Spinal cord (tissue), 10 donors: ENCODE results near the gene CFP. TPM values are rescaled to one million over a fixed set of nuclear protein-coding genes. Genes with fewer than 3 reads are reported as not detected.

Source experiments
- DNase-seq, 6 donors: peaks; one replicate each; pipeline versions ENCODE4 v3.0.0 to v3.0.0-alpha.2; 2013 to 2015; ENCODE audit warnings: low spot score in 6 of 6, low read depth in 4 of 6
- H3K27ac ChIP-seq: one replicate; pipeline ENCODE4 v1.5.1; 2013; ENCODE audit warnings: low read depth, low read length, control low read depth
- H3K27me3 ChIP-seq: one replicate; pipeline ENCODE4 v1.6.1; 2013; ENCODE audit warnings: low read length; ENCODE audit not compliant: control insufficient read depth, insufficient read depth
- H3K36me3 ChIP-seq: one replicate; pipeline ENCODE4 v1.6.1; 2013; ENCODE audit warnings: low read length; ENCODE audit not compliant: control insufficient read depth, insufficient read depth
- H3K4me1 ChIP-seq: one replicate; pipeline ENCODE4 v1.6.1; 2013; ENCODE audit warnings: low read length; ENCODE audit not compliant: control insufficient read depth, insufficient read depth
- H3K4me3 ChIP-seq: one replicate; pipeline ENCODE4 v1.5.1; 2013; ENCODE audit warnings: low read depth, low read length, control low read depth
- H3K9me3 ChIP-seq: one replicate; pipeline ENCODE4 v1.6.1; 2013; ENCODE audit warnings: low read length; ENCODE audit not compliant: control insufficient read depth, insufficient read depth
- WGBS: methylation state at CpG from one replicate; pipeline ENCODE4 v1.1.5; 2013; ENCODE audit warnings: missing lambda C conversion rate; ENCODE audit not compliant: insufficient coverage; 5-methylcytosine and 5-hydroxymethylcytosine counted together
- polyA plus RNA-seq, 2 donors: library from polyadenylated mRNA; unstranded; fragments of 120-200 nt; gene quantifications; one replicate each; pipeline ENCODE4 v1.2.1, GENCODE V29; 2013; ENCODE audit not compliant: insufficient read length in 2 of 2
- total RNA-seq, 2 donors: library from RNA; depleted of rRNA in 1 of 2; stranded (reverse); fragments of 120-200 nt in 1 of 2; fragments of >200 nt in 1 of 2; gene quantifications; one replicate each; pipeline versions ENCODE4 v1.2.3 to v1.2.4, GENCODE V29; 2013 to 2014
- donor health status: healthy.

The CFP gene
- total and polyA plus RNA-seq, 4 donors: 2.9 to 6.2 (median 3.6) TPM

DNA sequence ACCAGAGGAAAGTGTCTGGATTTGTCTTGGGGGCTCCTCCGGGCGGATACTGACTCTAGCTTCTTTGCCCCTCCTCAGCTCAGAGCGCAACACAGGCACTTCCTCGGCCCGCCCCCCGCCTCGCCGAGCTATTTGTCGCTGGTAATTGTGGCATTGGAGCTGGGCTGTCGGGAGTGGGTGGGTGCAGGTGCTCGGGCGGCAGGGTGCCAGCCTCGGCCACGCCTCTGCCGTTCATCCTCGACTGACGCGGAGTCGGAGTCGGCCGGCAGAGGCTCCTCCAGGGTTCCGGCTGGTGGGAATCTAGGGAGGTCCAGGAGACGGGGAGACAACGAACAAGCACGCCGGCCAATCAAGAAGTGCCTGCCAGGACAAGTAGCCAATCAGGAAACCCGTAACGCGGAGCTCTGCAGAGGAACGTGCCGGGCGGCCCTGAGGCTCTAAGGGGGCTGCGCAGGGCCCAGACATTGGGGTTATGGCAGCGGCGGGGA lies 6.1 kb downstream of the CFP start:
- WGBS: 23% methylated on average over 33 of the region's 35 CpGs
- H3K4me1 ChIP-seq: peaks cover 13% of the 10 kb centered on the region
- H3K9me3 ChIP-seq: no peaks in the 10 kb centered on the region
- H3K36me3 ChIP-seq: peaks cover 23% of the 10 kb centered on the region
- peak; percentile 57 to 96 (median 73) for DNase-seq
- H3K27ac ChIP-seq: peak overlapping the region; percentile 61
- H3K4me3 ChIP-seq: peak overlapping the region; percentile 44
- H3K27me3 ChIP-seq: no peaks in the 10 kb centered on the region

DNA sequence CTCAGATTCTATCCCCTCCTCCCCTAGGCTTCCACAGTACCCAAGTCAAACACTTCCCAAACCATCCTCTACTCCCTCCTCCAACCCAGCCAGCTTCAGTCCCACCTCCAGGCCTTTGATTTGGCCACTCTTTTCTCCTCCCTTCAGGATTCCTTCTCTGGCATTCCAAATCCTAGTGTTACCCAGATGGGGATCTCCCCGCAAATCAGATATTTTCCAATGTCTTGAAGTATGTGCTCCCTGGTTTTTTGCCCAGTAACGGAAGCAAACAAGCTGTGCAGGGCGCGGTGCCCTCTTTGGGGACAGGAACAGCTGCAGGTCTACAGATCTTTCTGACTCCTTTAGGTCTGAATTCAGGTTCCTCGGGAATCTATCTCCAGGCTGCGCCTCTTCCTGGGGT lies 7.9 kb downstream of the CFP start:
- 79% methylated on average over 6 of the region's 6 CpGs for WGBS
- Histone ChIP-seq H3K4me1 (peaks cover 13% of the 10 kb centered on the region), H3K27ac (no peak overlapping the region), H3K9me3 (no peaks in the 10 kb centered on the region), H3K4me3 (no peak overlapping the region), H3K27me3 (no peaks in the 10 kb centered on the region), H3K36me3 (peaks cover 11% of the 10 kb centered on the region)
- no peak for DNase-seq

DNA sequence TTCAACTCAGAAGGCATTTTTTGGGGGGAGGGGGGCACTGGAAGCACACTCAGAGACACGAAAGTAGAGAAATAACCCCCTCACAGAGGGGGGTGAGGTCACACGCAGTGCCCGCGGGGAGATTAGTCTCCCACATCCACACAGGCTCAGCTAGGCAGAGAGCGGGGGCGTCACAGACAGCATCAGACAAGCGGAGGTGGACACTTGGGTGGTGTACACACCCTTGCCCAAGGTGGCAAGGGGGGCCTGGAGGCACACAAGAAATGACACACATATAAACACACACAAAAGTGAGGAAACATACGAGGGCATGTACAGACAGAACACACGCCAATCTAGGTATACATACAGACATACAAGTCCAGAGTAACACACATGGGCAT lies 9.4 kb downstream of the CFP start:
- 58% methylated on average over 6 of the region's 9 CpGs for WGBS
- Histone ChIP-seq H3K4me3 (no peak overlapping the region), H3K9me3 (no peaks in the 10 kb centered on the region), H3K27ac (no peak overlapping the region), H3K27me3 (no peaks in the 10 kb centered on the region), H3K36me3 (no peaks in the 10 kb centered on the region), H3K4me1 (peaks cover 13% of the 10 kb centered on the region)
- DNase-seq: no peak

DNA sequence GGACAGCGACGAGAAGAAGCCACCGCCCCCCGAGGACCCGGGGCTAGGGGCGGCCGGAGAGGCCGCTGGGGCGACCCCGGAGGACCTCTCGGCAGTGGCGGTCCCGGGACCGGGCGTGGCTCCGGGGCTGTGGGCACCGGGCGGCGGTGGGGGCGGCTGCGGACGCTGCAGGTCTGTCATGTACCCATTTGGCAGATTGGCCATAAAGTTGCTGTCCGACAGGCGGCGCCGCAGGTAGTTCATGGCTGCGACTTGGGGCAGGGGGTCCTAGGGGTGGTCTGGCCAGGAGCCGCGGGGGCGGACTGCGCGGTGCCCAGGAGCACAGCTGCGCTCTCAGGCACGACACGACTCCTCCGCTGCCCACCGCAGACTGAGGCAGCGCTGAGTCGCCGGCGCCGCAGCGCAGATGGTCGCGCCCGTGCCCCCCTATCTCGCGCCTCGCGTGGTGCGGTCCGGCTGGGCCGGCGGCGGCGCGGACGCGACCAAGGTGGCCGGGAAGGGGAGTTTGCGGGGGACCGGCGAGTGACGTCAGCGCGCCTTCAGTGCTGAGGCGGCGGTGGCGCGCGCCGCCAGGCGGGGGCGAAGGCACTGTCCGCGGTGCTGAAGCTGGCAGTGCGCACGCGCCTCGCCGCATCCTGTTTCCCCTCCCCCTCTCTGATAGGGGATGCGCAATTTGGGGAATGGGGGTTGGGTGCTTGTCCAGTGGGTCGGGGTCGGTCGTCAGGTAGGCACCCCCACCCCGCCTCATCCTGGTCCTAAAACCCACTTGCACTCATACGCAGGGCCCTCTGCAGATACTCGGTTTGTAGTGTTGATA lies 10.0 kb downstream of the CFP start, which contains the start of gene SYN1:
SYN1 (minus strand) TSS at position 372 of the 817 bp plus-strand sequence; CDS start at position 243, 129 bp downstream.
- H3K4me1 ChIP-seq: peaks cover 13% of the 10 kb centered on the region
- H3K4me3 ChIP-seq: peak within 1 kb of the TSS; percentile 42
- DNase-seq: peak; percentile 44 to 95 (median 67)
- H3K36me3 ChIP-seq: no peaks in the 10 kb centered on the region
- H3K27ac ChIP-seq: no peak within 1 kb of the TSS
- 28% methylated on average over 81 of the region's 88 CpGs for WGBS
- no peaks in the 10 kb centered on the region for H3K9me3 ChIP-seq
- H3K27me3 ChIP-seq: no peaks in the 10 kb centered on the region

DNA sequence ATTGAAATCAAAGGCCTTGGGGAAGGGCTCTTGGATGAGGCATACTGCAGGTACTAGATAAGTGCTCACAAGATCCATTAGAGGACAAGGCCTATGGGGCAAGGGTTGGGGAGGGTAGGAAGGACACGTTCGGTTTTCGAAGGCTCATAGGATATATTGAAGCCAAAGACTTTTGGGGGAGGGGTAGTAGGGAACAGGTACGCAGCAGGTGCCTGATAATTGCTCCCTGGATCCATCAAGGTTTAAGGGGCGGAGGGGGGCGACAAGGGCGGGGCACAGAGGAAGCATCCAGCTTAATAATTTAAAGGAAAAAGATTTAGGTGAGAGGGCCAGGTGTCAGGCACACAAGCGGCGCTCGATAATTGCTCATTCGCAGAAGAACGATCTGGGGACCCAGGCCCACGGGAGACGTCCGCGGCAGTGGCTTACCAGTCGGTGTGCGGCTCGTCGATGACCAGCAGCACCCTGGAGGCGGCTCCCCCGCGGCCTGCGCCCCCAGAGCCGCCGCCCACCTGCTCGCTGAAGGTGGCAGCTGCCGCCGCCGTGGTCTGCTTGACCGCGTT lies 10.7 kb downstream of the CFP start:
- H3K27ac ChIP-seq: no peak overlapping the region
- peak overlapping the region; percentile 42 for H3K4me3 ChIP-seq
- H3K9me3 ChIP-seq: no peaks in the 10 kb centered on the region
- no peaks in the 10 kb centered on the region for H3K27me3 ChIP-seq
- H3K4me1 ChIP-seq: peaks cover 10% of the 10 kb centered on the region
- 40% methylated on average over 32 of the region's 32 CpGs for WGBS
- DNase-seq: no peak
- peaks cover 2% of the 10 kb centered on the region for H3K36me3 ChIP-seq

DNA sequence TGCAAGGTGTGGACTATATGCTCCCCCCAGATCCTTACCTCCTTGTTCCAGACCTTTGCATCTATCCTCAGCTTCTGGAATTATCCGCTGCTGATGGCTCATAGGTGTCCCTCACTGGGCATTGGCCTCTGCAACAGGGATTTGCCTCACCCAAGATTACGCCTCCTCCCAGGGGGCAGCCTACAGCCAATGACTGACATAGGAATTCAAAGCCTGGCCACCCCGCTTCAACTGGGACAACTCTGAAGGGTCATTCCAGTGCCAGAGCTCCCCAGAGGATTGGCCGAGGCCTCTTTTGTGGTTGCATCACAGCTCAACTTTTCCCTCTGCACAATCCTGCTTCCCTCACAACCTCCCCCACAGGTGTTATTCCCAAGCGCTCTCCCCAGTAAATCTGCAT lies 15.1 kb downstream of the CFP start:
- peaks cover 8% of the 10 kb centered on the region for H3K36me3 ChIP-seq
- H3K4me3 ChIP-seq: no peak overlapping the region
- H3K9me3 ChIP-seq: no peaks in the 10 kb centered on the region
- H3K27ac ChIP-seq: no peak overlapping the region
- H3K4me1 ChIP-seq: peaks cover 3% of the 10 kb centered on the region
- WGBS: 91% methylated on average over 5 of the region's 5 CpGs
- DNase-seq: no peak
- H3K27me3 ChIP-seq: no peaks in the 10 kb centered on the region

DNA sequence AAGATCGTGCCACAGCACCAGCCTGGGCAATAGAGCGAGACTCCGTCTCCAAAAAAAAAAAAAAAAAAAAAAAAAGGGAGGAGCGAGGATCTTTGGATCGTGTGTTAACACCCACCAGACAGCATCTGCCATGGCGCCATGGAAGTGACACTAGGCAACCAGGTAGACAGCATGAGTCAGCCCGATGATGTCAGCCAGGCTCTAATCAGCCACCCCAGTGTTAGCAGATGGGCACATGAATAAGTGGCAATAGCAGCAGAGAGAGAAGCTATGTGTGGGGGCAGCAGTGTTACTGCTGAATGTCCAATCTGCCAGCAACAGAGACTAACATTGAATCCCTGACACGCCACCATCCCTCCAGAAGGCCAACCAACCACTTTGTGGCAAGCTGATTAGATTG lies 16.6 kb downstream of the CFP start:
- WGBS: 79% methylated on average over 7 of the region's 8 CpGs
- H3K27me3 ChIP-seq: no peaks in the 10 kb centered on the region
- H3K27ac ChIP-seq: no peak overlapping the region
- no peaks in the 10 kb centered on the region for H3K4me1 ChIP-seq
- no peak for DNase-seq
- H3K9me3 ChIP-seq: no peaks in the 10 kb centered on the region
- peaks cover 9% of the 10 kb centered on the region for H3K36me3 ChIP-seq
- no peak overlapping the region for H3K4me3 ChIP-seq

DNA sequence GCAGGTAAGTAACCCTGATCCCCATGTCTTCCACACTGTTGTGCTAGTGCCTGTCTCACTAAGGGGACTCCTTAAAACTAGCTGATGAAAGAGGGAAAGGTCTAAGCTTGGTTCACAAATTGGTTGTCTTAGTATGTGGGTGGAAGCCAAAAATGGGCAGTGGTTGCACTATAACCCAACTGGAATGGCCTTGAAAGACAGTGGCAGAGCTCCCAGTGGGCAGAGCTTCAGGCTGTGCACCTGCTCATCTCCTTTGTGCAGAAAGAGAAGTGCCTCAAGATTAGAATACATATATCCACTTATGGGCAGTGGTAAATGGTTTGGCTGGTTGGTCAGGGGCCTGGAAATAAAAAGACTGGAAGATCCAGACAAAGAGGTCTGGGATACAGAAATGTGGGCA lies 17.3 kb downstream of the CFP start:
- DNase-seq: no peak
- Histone ChIP-seq H3K27ac (no peak overlapping the region), H3K27me3 (no peaks in the 10 kb centered on the region)

DNA sequence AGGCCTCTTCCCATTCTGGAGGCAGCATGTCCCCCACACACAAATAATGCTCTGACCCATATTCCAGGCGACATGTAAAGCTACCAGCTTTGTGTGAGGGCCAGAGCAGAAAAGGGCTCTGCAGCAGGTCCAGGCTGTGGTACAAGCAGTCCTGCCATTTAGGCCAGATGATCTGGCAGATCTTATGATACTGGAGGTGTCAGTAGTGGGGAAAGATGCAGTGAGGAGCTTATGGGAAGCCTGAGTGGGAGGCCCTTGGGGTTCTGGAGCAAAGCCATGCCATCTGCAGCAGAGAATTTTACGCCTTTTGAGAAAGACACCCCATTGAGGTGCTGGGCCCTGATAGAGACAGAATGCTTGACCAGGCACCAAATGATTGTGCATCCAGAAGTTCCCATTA lies 17.8 kb downstream of the CFP start:
- Histone ChIP-seq H3K4me3 (no peak overlapping the region), H3K4me1 (no peaks in the 10 kb centered on the region), H3K27ac (no peak overlapping the region), H3K27me3 (no peaks in the 10 kb centered on the region), H3K36me3 (peaks cover 11% of the 10 kb centered on the region), H3K9me3 (no peaks in the 10 kb centered on the region)
- WGBS: 67% methylated on average over 2 of the region's 2 CpGs
- no peak for DNase-seq

More for the DNA sequence above, 17.3 kb downstream of the CFP start:
- Histone ChIP-seq H3K4me1 (no peaks in the 10 kb centered on the region), H3K4me3 (no peak overlapping the region), H3K9me3 (no peaks in the 10 kb centered on the region), H3K36me3 (peaks cover 11% of the 10 kb centered on the region)

DNA sequence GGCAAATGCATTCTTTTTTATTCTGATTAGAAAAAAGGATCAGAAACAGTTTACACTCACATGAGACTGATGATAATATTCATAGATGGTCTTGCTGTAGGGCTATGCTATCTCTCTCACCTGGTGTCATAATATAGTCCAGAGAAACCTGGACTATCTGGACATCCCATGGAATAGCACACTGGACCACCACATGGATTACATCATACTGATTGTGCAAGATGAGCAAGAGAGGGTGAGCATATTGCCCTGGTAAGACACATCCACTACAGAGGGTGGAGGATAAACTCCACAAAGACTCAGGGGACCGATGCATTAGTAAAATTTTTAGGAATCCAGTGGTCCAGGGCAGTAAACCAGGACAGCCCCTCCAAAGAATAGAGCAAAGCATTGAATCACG lies 18.2 kb downstream of the CFP start:
- 100% methylated on average over 1 of the region's 2 CpGs for WGBS
- Histone ChIP-seq H3K27ac (no peak overlapping the region), H3K4me3 (no peak overlapping the region), H3K36me3 (peaks cover 11% of the 10 kb centered on the region), H3K4me1 (no peaks in the 10 kb centered on the region), H3K9me3 (no peaks in the 10 kb centered on the region), H3K27me3 (no peaks in the 10 kb centered on the region)
- DNase-seq: no peak
